Brain pericyte (primary cell): ENCODE measurements around the gene TTLL5.

Experiments
- DNase-seq: peaks from one replicate; pipeline ENCODE4 v3.0.0-alpha.2; 2012; ENCODE audit warnings: low read depth, low spot score

TTLL5 gene

GRCh38 chr14:75697918-75698317, 36.9 kb downstream of the TTLL5 start:
- DNase-seq, result no peak

DNA sequence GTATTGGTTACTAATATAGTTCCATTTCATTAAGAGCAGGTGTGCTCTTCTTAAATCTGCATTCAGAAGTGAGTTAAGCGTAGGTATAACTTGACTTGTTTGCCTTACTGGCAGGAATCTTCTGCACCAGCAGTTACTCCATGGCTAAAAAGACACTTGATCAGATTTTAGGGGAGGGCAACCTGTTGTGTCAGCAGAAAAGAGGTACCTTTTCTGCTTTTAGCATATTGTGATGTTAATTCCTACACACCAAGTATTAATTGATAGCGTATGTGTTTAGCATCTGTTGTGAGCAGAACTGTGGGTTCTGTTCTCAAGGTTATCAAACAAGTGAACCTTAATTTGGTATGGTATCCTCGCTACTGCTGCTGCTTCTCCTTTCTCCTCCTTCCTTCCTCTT, 38.3 kb downstream of the TTLL5 start:
- DNase-seq, result no peak

DNA sequence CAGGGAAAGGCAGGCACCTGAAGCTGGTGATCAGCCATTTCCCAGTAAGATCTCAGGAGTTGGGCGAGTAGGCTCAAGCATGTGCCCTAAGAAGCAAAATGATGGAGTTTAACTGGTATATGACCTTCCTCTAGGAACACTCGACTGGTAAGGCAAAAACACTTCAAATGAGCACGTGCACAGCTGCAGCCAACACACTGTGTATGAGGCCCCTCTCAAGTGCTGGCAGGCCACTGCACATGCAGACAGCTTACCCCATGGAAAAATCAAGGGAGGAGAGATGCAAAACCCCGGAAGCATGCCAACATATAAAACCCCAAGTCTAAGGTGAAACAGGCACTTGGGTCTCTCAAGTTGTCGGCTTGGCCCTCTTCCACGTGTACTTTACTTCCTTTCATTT, 39.2 kb downstream of the TTLL5 start:
- no peak for DNase-seq

DNA sequence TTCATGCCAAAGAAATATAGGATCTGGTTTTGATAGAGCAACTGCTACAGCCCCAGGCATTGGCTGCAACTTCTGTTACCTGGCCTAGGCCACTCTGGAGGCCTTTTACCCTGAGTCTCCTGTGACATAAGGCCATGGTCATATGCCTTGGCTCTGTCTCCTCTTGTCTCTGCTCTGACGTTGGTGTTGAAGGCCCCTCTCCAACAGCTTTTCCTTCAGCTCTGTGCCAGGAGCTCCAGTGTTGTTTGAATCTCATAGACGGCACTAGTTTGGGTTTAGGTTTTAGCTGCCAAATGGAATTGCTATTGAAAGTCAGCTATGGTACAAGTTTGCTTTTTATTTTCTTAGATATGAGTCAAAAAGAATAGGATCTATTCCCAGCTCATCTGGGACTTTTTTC, 41.1 kb downstream of the TTLL5 start:
- DNase-seq, result no peak

DNA sequence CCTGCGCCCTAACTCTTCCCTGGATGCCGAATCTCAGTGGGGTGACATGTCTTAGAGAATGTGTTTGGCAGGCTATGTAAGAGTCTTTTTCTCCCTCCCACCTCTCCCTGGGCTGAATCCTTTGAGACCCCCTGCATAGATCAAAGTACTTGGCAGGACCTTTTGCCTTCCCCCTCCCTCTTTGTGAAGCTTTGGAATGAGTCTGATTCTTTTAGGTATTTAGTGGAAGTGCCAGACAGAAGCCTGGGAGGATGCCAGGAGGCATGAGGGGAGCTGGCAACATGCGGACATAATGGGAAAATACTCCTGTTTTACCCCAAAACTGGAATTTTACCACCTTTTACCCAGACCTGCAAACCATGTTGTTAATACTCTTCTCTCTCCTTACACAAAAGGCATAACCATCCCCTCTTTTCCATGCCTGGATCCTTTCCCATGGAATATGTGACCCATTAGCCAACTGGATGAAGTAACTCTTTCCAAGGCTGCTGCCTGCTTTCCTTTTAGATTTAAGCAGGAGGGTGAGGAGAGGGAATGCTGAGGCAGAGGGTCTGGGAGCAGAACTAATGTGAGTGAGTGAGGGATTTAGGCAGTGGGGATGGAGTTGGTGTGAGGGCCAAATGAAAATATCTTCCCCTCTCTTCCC, 41.7 kb downstream of the TTLL5 start:
- DNase-seq, result no peak

DNA sequence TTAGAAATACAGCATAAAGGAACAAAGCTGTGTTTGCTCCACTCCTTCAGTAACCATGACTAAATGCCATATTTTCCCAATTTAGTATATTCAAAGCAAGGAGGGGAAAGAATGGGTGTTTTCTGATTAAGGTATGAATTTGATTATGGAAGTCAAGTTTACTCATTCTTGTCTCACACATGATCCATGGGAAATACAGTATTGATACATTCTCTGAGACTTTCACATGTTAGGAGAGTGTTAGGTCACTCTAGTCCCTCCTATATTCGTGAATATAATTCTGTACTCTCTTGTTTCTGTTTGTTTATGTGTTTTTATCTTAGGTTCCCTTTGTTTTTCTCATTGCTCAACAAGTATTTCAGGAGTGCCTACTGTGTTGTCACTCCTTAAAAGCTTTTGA, 42.4 kb downstream of the TTLL5 start:
- DNase-seq, result no peak

GRCh38 chr14:75705014-75705413, 44.0 kb downstream of the TTLL5 start:
- no peak for DNase-seq

GRCh38 chr14:75709207-75709812, 48.3 kb downstream of the TTLL5 start:
- DNase-seq, result peak; percentile 53

GRCh38 chr14:75711105-75711795, 50.2 kb downstream of the TTLL5 start:
- DNase-seq, result no peak

DNA sequence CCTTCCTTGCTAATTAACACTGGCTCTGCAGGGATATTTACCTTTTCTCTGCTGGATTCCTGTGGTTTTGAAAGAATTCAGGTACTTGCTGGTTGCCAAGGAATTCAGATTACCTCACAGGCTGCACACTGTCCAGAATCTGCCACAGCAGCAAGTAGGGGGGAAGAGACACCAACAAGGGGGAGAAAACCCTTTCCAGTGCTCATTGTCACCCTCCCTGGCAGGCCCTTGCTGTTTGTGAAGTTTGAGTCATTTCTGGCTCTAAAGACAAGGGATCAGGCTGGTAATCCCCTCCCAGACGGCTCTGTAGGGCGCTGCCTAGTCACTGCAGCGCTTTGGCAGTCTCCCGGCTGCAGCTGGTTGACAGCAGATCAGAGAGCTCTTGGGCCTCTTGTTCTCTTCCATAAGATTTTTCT, 50.8 kb downstream of the TTLL5 start:
- DNase-seq, result peak; percentile 17

DNA sequence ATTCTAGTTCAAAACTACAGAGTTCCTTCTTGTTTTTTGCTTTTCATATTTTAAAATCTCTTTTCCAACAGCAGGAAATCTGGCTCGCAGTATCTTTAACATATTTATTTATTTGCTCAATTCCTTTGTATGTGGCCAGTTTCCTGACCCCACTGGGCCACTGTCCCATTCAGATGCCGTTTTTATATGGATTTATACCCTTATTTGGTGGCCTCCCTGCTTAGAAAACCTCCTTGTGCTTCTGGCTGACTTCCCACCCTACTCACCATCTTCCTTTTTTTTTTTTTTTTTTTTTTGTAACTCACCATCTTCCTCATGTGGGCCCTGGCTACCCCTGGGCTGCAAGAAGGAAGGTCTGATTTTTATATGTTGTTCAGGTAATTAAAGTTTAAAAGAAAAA, 53.9 kb downstream of the TTLL5 start:
- no peak for DNase-seq

DNA sequence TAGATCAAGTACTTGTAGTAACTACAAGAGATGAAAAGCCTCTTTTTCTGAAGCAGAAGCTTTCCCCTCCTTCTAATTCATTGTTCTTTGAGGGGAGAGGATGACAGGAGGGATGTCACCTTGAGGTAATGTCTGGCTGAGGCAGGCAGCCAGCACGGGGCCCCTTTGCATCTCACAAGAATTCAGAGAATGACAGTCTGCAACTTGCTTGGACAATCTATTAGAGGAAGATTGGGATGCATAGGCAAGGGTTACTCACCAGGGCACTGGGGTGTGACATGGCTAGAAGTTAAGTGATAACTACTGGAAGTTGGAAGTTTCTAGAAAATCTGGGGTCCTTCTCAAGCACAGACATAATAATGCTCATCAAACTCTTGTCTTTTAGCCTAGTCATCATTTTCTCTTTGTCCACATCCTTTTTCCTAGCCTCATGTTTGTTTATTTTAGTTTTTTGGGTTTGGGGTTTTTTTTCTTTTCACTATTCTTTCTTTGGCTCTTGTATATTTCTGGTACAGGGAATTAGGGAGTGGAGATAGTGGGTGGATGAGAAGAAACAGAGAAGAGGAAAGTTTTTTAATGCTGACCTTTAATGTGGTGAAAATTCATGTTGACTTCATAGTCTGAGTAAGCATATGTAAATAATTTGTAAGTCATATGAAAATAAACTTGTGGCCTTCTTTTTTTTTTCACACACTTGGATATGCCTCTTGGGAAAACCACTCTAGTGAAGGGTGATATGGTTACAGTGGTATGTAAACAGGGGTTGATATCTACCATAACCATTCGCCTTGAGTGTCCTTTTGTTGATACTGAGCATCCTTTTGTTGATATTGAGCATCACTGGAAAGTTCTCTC, 55.1 kb downstream of the TTLL5 start:
- DNase-seq, result peak; percentile 71

GRCh38 chr14:75717729-75718128, 56.7 kb downstream of the TTLL5 start:
- no peak for DNase-seq

- DNase-seq, result no peak
Measured at GRCh38 chr14:75718199-75718598, 57.2 kb downstream of the TTLL5 start.

- no peak for DNase-seq
Measured at GRCh38 chr14:75720116-75720515, 59.1 kb downstream of the TTLL5 start.

- no peak for DNase-seq
Measured at GRCh38 chr14:75720842-75721498, 59.9 kb downstream of the TTLL5 start.

- no peak for DNase-seq
Measured at GRCh38 chr14:75723716-75724115, 62.7 kb downstream of the TTLL5 start.

DNA sequence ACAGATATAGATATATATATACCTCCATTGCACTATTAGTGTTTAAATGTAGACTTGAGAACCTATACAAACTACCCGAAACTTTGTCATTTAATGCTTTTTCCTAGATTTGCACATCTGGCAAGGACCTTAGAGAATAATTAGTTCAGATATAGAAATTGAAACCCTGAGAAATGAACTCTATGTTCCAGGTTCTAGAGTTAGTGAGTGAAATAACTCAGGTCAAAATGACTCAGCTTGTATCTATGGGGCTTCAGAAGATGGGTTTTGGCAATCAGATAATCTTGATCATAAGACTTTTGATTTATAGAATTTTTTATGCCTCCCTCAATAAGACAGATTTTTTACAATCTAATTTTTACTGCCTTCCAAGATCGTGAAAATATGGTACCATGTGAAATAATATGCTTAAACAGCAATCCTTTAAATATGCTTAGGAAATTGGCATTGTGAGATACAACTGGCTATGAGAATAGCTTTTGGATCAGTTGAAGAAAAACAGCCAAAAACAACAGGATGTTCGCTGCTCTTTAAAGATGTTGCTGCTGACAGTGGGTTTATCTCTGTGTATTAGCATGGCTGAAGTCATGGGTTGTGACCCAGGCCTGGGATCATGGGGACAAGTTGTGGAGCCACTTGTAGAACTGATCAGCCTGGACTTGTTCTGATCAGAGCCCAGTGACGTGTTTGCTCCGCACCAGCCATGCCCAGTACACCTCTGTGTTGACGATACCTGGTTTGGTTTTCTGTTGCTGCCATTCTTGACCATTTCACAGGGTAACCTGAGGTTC, 63.6 kb downstream of the TTLL5 start:
- DNase-seq, result no peak

DNA sequence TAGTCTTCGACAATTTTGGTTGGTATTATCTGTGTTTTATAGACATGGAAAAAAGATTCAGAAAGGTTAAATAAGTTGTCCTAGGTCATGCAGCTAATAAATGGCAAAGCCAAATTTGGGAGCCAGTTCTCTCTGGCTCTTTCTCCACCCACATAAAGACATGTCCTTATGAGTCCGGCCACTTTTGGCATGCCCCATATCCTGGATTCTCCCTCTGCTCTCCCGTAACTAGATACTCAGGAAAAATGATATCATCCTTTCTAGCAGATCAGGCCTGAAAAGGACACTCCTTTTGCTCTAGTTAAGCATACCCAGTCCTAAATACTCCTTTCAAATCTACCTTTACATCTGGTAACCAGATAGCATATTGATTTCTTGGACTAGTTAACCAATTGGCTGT, 64.4 kb downstream of the TTLL5 start:
- no peak for DNase-seq

DNA sequence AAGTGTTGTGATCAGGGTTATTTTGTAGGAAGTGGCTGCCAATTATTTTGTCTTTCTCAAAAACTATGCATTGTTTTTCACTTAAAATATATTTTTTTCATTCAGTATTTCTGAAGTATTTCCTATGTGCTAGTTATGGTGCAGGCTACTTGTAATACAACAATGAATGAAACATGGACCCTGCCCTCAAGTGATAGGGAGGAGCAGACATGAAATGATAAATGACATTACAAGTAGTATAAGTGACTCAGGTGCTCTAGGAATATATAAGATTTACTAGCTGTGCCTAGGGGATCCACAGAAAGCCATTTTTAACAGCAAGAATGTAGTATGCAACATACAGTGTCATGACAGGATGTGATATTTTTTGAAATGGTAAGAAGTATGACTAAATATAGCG, 65.3 kb downstream of the TTLL5 start:
- no peak for DNase-seq

- no peak for DNase-seq
Measured at GRCh38 chr14:75727124-75727523, 66.1 kb downstream of the TTLL5 start.
